B cell (primary cell): ENCODE results near the gene SLC50A1. TPM values are rescaled to one million over a fixed set of nuclear protein-coding genes. Genes with fewer than 3 reads are reported as not detected.

Experiments used
- ATAC-seq: fragments of 200-7000 bp; cut with Tn5 transposase; one replicate; pipeline ENCODE4 v1.10.0; 2021; ENCODE audit warnings: low read depth, mild to moderate bottlenecking, moderate number of reproducible peaks, moderate library complexity
- CTCF ChIA-PET: fragments of 350-600 bp; sonication (Branson Sonifier 250); formaldehyde crosslinking; loops from one replicate; lab custom pipeline; 2021; ENCODE audit warnings: antibody characterized with exemption, inconsistent platforms; lab: Charles Lee
- POLR2A ChIA-PET: fragments of 350-600 bp; sonication (Branson Sonifier 250); formaldehyde crosslinking; loops from one replicate; lab custom pipeline; 2021; ENCODE audit warnings: antibody characterized with exemption; lab: Charles Lee
- DNase-seq: peaks from one replicate; pipeline ENCODE4 v3.0.0; 2013
- H2AFZ ChIP-seq: 2 replicates; pipeline ENCODE4 v1.6.1; 2012; ENCODE audit warnings: mild to moderate bottlenecking, low read depth, low read length; ENCODE audit not compliant: insufficient read depth, poor library complexity, severe bottlenecking
- H3K27ac ChIP-seq, 2 donors: 1 replicate in 1 of 2; 2 replicates in 1 of 2; pipeline ENCODE4 v1.5.1; 2012 to 2013; ENCODE audit warnings: low read length in 2 of 2, mild to moderate bottlenecking in 2 of 2, moderate library complexity in 1 of 2
- H3K27me3 ChIP-seq, 4 experiments: fragments of 200-600 bp in 1 of 4; sonication (generic) in 1 of 4; replicated peaks in 1 of 4; 1 replicate in 2 of 4; 2 replicates in 2 of 4; pipeline versions ENCODE4 v1.6.1 to v1.7.0; 2013 to 2016; ENCODE audit warnings: low read length in 3 of 4, mild to moderate bottlenecking in 2 of 4, mixed read lengths in 1 of 4, moderate library complexity in 1 of 4; ENCODE audit not compliant: insufficient read depth in 4 of 4, control insufficient read depth in 3 of 4; ENCODE audit errors: control extremely low read depth in 1 of 4
- H3K36me3 ChIP-seq, 2 experiments: replicated peaks in 1 of 2; 1 replicate in 1 of 2; 2 replicates in 1 of 2; pipeline versions ENCODE4 v1.6.1 to v1.7.1; 2013; ENCODE audit warnings: low read length in 1 of 2; ENCODE audit not compliant: insufficient read depth in 2 of 2, control insufficient read depth in 1 of 2; ENCODE audit errors: control extremely low read depth in 1 of 2, extremely low read depth in 1 of 2
- H3K4me1 ChIP-seq, 2 donors: fragments of 200-600 bp in 1 of 2; sonication (generic) in 1 of 2; 1 replicate in 1 of 2; 2 replicates in 1 of 2; pipeline versions ENCODE4 v1.5.1 to v1.6.1; 2013 to 2017; ENCODE audit warnings: low read length in 2 of 2; ENCODE audit not compliant: control insufficient read depth in 2 of 2, insufficient read depth in 2 of 2
- H3K4me2 ChIP-seq: replicated peaks from 2 replicates; pipeline ENCODE3; 2012; ENCODE audit warnings: mild to moderate bottlenecking, low read depth, low read length; ENCODE audit not compliant: poor library complexity, severe bottlenecking
- H3K4me3 ChIP-seq, 5 experiments: fragments of 200-600 bp in 1 of 5; sonication (generic) in 1 of 5; 1 replicate in 3 of 5; 2 replicates in 2 of 5; pipeline versions ENCODE4 v1.5.1 to v1.7.0; 2011 to 2016; ENCODE audit warnings: low read length in 4 of 5, mild to moderate bottlenecking in 4 of 5, low read depth in 2 of 5, control low read depth in 1 of 5, moderate library complexity in 1 of 5; ENCODE audit not compliant: insufficient read depth in 1 of 5; ENCODE audit errors: control extremely low read depth in 1 of 5, extremely low read depth in 1 of 5
- H3K79me2 ChIP-seq: fragments of 200-600 bp; sonication (generic); one replicate; pipeline ENCODE4 v1.6.0; 2016; ENCODE audit warnings: low read length; ENCODE audit not compliant: control insufficient read depth, insufficient read depth
- H3K9ac ChIP-seq: fragments of 200-600 bp; sonication (generic); 2 replicates; pipeline ENCODE4 v1.6.1; 2017; ENCODE audit warnings: mild to moderate bottlenecking, low read length, moderate library complexity
- H3K9me3 ChIP-seq, 3 donors: one replicate each; pipeline versions ENCODE4 v1.6.1 to v1.7.1; 2013; ENCODE audit warnings: low read length in 2 of 3; ENCODE audit not compliant: control insufficient read depth in 2 of 3, insufficient read depth in 1 of 3; ENCODE audit errors: control extremely low read depth in 1 of 3
- H4K20me1 ChIP-seq: 2 replicates; pipeline ENCODE4 v1.6.0; 2012; ENCODE audit warnings: mild to moderate bottlenecking, low read length; ENCODE audit not compliant: insufficient read depth, control insufficient read depth, poor library complexity, severe bottlenecking
- H3K27ac Mint-ChIP-seq: one replicate; pipeline ENCODE4 v1.8.0; 2021; ENCODE audit warnings: mixed read lengths
- H3K27me3 Mint-ChIP-seq: one replicate; pipeline ENCODE4 v1.8.0; 2021; ENCODE audit warnings: mixed read lengths
- H3K4me1 Mint-ChIP-seq: one replicate; pipeline ENCODE4 v1.8.0; 2021; ENCODE audit warnings: mixed read lengths
- H3K4me3 Mint-ChIP-seq: one replicate; pipeline ENCODE4 v1.8.0; 2021; ENCODE audit warnings: mixed read lengths
- H3K9me3 Mint-ChIP-seq: one replicate; pipeline ENCODE4 v1.8.0; 2022; ENCODE audit warnings: mixed read lengths; ENCODE audit not compliant: insufficient read depth
- EZH2 ChIP-seq: IDR thresholded peaks from 2 replicates; pipeline ENCODE4 v1.6.1; 2012; ENCODE audit warnings: borderline replicate concordance, low read depth, mild to moderate bottlenecking, moderate library complexity, low read length; ENCODE audit not compliant: insufficient read depth, poor library complexity, severe bottlenecking
- WGBS: methylation state at CpG from one replicate; pipeline ENCODE4 v1.1.5; 2013; ENCODE audit warnings: missing lambda C conversion rate; ENCODE audit not compliant: insufficient coverage; 5-methylcytosine and 5-hydroxymethylcytosine counted together
- intact Hi-C: fragments of 100-400 bp; cut with micrococcal nuclease; formaldehyde crosslinking; loops from one replicate; pipeline ENCODE4 v1.10.0; 2022
- polyA plus RNA-seq: library from polyadenylated mRNA; depleted of rRNA; stranded (reverse); fragments of >200 nt; gene quantifications from 2 replicates; pipeline ENCODE4 v1.2.3, GENCODE V29; 2012
- total RNA-seq, 2 donors: library from RNA; stranded (reverse); fragments of 120-200 nt in 1 of 2; gene quantifications; 1 replicate in 1 of 2; 2 replicates in 1 of 2; pipeline versions ENCODE4 v1.2.3 to v1.2.4, GENCODE V29; 2013 to 2022
- TF ChIP-seq, protein P1 (sequence below): fragments of 200-600 bp; IDR thresholded peaks from one replicate; pipeline ENCODE4 v1.8.0; 2022; ENCODE audit warnings: antibody characterized with exemption, mild to moderate bottlenecking

SLC50A1 gene
- total and polyA plus RNA-seq, 2 donors (not counting 1 experiment from before 2014, with no cell fraction given), result 62.8 to 86.8 TPM

GRCh38 chr1:155166051-155166470 lies 30.4 kb downstream of the SLC50A1 start:
- H4K20me1 ChIP-seq, result no peaks in the 10 kb centered on the region
- Mint-ChIP-seq H3K9me3 (no peaks in the 10 kb centered on the region), H3K27me3 (no peaks in the 10 kb centered on the region), H3K4me1 (peaks cover 20% of the 10 kb centered on the region), H3K27ac (peak overlapping the region; percentile 56), H3K4me3 (no peak overlapping the region)
- TF ChIP-seq, protein P1, sequence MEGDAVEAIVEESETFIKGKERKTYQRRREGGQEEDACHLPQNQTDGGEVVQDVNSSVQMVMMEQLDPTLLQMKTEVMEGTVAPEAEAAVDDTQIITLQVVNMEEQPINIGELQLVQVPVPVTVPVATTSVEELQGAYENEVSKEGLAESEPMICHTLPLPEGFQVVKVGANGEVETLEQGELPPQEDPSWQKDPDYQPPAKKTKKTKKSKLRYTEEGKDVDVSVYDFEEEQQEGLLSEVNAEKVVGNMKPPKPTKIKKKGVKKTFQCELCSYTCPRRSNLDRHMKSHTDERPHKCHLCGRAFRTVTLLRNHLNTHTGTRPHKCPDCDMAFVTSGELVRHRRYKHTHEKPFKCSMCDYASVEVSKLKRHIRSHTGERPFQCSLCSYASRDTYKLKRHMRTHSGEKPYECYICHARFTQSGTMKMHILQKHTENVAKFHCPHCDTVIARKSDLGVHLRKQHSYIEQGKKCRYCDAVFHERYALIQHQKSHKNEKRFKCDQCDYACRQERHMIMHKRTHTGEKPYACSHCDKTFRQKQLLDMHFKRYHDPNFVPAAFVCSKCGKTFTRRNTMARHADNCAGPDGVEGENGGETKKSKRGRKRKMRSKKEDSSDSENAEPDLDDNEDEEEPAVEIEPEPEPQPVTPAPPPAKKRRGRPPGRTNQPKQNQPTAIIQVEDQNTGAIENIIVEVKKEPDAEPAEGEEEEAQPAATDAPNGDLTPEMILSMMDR, result no peak
- no peak for TF ChIP-seq EZH2
- H3K27me3 ChIP-seq, result no peaks in the 10 kb centered on the region
- H3K4me3 ChIP-seq, result no peak overlapping the region
- 34% methylated on average over 7 of the region's 8 CpGs for WGBS
- ATAC-seq, result no peak
- intact Hi-C loops, result loop anchor here (5.0 kb wide), 1 partner anchor 39 kb away; the partner anchor contains the start of gene EFNA1
- peaks cover 0 to 21% of the 10 kb centered on the region in 2 experiments for H3K36me3 ChIP-seq
- ChIA-PET CTCF (interaction anchor here (0.6 to 10.6 kb wide), 13 partner anchors 11 to 122 kb away, joined by 3 to 307 read pairs (median 9); partner anchors contain the start of gene EFNA1), POLR2A (no interaction called here)
- H3K4me1 ChIP-seq, result peaks cover 10 to 22% of the 10 kb centered on the region in 2 donors
- H3K79me2 ChIP-seq, result peaks cover 19% of the 10 kb centered on the region
- H3K9me3 ChIP-seq, result peaks cover 0 to 10% (median 0%) of the 10 kb centered on the region in 3 donors
- H3K9ac ChIP-seq, result no peak overlapping the region
- peak overlapping the region; percentile 60 for H2AFZ ChIP-seq
- DNase-seq, result peak; percentile 28
- H3K4me2 ChIP-seq, result peak overlapping the region; percentile 77
- H3K27ac ChIP-seq, result no peak overlapping the region
